HuH-7.5 (cell line): Measurements from ENCODE around the gene GLRX.

ENCODE experiments used
- DNase-seq: peaks from one replicate; pipeline ENCODE4 v3.0.0; 2011; ENCODE audit warnings: low spot score

GLRX gene

GRCh38 chr5:95808686-95809413, 13.7 kb downstream of the GLRX start:
- DNase-seq, result no peak

GRCh38 chr5:95808013-95808685, 14.4 kb downstream of the GLRX start:
- no peak for DNase-seq

DNA sequence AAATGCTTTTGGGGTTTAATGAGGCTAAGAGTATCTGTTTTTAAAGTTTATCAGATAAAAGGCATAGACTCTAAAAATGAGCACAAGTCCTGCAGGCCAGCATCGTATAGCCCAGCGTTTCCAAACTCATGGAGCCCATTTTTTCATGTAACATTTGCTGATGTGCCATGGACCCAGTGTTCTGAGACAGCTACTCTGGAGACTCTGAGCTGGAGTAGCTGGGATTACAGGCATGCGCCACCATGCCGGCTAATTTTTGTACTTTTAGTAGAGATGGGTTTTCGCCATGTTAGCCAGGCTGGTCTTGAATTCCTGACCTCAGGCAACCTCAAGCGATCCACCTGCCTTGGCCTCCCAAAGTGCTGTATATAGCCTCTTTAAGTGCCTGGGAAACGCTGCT, 15.8 kb downstream of the GLRX start:
- DNase-seq, result no peak

DNA sequence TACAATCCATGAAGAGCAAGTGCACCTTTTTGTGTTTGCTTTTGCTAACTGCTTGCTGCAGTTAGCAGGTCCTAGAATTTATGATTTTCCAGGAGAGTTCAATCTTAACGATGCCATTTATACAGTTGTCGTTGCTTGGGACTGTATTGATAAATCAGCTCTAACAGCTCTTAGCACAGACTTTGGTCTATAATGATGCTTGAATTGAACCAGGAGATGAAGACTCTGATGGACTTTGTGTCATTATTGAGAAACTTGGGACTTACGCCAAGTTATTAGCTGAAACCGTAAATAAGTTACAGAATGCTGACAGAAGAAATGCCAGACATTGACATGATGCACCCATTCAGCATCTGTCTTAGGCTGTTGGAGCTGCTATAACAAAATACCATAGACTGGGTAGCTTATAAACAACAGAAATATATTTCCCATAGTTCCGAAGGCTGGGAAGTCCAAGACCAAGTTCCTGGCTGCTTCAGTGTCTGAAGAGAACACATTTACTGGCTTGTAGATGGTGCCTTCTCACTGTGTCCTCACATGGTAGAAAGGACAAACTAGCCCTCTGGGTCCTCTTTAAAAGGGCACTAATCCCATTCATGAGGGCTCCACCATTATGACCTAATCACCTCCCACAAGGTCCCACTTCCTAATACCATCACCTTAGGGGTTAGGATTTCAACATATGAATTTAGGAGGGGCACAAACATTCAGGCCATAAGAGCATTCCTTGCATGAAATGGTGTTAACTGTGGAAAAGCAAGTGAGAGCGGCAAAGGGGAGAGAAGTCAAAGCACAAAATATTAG, 17.6 kb downstream of the GLRX start:
- no peak for DNase-seq

DNA sequence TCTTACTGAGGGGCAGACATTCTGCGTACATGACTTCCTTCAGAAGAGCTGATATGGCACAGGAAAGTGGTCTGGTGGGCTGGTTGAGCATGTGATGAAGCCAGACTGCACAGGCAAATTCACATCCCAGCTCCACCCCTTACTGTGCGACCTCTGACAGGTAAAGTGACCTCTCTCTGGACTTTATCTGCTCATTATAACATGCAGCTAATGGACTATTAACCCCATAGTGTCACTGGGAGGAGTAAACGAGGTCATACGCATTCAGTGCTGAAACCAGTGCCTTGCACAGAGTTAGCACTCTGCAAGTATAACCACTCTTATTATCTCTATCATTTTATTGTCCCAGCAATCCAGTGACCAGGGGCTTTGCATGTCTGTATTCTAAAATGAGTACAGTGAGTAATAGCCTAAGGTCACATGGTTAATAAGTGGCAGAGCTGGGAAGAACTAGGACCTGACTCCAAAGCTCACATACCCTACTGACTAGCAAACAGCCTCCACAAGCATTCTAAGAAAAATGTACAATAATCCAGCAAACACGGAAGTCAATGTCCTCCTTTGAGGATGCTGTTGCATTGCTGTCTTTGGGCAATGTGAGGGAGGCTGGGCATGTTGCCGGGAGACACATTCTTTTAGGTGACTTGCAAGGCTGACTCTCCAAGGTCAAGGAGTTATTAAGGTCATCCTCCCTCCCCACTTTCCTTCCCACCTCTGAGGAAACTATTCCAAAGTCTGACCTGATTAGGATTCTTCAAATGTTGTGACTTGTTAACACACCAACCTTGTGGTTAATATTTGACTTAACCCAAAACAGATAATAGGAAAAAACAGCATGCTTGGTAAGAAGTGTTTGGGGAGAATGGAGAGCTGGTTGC, 19.0 kb downstream of the GLRX start:
- no peak for DNase-seq

DNA sequence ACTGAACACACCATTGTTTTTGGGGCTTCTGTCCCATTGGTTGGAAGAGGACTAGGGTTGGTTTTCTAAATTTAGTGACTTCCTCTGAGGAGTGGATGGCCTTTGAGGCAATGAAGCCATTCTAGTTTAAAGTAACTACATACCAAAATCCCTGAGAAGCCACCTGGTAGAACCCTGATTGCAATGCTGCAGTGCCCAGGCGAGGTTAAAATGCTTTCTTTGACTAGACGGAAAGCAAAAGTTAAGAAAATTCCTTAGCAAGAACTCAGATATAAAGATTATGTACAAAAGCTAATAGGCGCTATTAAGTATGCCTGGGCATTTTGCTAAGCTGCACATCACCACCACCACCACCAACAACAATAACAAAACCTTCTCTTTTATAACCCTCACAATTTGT, 20.6 kb downstream of the GLRX start:
- DNase-seq, result no peak

DNA sequence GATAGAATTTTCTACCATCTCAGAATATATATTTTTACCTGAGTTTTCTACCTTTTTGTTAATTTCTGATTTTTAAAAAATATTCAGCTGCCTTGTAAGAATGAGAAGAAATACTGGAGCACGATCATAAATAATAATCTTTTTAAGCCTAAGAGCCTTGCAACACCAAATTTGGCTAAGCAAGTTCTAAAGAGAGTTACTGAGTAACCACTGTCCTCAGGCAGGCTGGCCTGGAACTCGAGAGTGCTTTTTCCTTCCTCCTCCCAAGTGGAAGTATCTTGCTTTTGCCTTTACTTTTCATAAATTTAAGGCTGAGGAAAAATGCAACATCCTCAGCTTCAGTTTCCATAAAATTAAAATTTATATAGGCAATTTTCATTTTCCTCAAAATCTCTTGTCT, 21.0 kb downstream of the GLRX start:
- DNase-seq, result no peak

DNA sequence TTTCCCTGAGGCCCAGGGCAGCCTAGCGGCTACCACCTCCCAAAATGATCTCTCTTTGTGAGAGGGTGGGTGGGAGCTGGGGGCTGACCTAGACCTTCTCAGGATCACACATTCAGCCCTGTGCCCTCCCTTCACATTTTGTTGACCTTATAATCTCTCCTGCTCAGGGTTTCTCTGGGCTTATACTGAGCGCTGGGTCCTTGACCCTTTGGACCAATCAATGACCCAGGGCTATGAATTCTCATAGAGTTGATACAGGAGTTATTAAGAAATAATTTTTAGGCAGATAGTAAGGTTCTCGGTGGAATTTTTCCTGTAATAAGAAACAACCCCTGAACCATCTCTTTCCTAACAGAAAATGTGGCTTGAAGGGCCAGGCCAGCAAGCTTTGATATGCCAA, 22.0 kb downstream of the GLRX start:
- DNase-seq, result no peak

DNA sequence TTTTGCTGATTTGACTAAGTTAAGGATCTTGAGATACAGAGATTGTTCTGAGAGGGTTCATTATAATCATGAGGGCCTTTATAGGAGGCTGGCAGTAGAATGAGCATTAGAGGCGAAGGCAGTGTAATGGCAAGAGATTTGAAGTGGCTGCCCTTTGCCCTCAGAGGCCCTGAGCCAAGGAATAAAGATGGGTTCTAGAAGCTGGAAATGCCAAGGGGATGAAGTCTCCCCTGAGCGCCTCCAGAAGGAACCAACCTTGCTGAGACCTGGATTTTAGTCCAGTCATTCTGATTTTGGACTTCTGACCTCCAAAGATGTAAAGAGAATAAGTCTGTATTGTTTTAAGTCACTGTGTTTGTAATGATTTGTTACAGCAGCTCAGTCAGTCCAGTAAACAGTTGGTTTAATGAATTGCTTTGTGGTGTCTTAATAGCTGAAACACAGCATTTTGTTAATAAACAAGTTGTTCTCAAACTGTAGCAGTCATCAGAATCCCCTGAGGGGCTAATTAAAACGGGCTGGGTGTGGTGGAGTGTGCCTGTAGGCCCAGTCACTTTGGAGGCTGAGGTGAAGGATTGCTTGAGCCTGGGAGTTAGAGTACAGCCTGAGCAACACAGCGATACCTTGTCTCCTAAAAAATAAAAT, 23.2 kb downstream of the GLRX start:
- no peak for DNase-seq

GRCh38 chr5:95798545-95798944, 24.0 kb downstream of the GLRX start:
- no peak for DNase-seq

GRCh38 chr5:95798048-95798447, 24.5 kb downstream of the GLRX start:
- DNase-seq, result no peak

GRCh38 chr5:95797301-95797700, 25.2 kb downstream of the GLRX start:
- no peak for DNase-seq

- no peak for DNase-seq
Measured at GRCh38 chr5:95794070-95794516, 28.4 kb downstream of the GLRX start.

DNA sequence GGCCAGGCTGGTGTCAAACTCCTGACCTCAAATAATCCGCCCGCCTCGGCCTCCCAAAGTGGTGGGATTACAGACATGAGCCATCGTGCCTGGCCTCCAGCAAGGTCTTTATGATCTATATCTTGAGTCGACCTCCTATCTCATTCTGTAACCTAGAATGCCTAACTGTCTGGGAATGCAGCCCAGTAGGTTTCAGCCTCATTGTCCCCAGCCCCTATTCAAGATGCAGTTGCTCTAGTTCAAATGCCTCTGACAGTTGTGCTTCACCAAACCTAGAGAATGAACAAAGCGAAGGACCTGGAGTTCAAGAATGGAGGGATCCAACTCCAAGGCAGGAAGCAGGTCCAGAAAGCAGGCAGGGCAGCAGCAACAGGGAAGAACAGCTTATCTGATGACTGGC, 30.8 kb downstream of the GLRX start:
- DNase-seq, result no peak

GRCh38 chr5:95788493-95788892, 34.0 kb downstream of the GLRX start:
- no peak for DNase-seq

- DNase-seq, result no peak
Measured at GRCh38 chr5:95786821-95787418, 35.6 kb downstream of the GLRX start.

DNA sequence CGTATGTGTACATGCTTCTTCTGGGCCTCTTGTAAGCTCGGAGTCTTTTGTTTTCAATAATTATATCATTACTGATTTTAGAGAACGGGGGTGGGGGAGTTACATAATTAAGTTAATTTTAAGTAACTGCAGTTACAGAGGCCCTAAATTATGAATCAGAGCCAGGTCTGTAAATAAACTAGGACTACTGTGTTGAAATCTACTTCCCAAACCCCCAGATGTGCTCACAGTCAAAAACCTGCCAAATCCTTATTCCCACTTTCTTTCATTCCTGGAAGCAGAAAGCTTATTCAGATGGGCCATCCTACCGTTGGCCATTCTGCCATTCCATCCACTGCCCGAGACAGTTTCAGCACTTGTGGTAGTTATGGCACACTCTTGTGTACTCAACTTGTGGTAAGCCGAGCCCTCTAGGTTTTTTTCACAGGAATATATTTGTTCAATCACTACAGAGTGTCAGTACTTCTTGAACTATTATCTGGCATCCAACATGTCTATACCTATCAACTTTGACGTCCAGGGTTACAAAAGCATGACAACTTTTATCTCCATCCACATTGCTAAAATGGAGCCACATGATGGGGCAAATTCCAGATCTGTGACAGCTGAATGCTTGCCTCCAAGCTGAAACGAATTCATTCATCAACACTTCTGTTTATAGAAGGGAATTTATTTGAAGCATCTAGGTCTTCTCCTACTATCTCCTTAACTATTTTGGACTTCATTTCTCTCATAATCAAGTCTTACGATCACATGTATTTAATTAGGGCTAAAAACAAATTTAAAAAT, 37.8 kb downstream of the GLRX start:
- no peak for DNase-seq

GRCh38 chr5:95783661-95784060, 38.9 kb downstream of the GLRX start:
- no peak for DNase-seq

DNA sequence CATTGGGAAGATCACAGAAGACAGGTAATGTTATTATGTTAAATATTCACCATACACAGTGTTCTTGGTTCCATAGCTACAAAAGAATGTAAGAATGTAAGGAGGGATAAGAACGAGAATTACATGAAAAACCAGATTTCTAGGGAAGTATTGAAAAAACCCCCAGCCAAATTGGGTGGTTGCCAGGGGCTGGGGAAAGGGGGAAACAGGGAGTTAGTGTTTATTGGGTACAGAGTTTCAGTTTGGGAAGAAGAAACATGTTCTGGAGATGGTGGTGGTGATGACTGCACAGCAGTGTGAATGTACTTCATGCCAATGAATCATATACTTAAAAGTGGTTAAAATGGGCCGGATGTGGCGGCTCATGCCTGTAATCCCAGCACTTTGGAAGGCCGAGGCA, 40.3 kb downstream of the GLRX start:
- DNase-seq, result no peak

DNA sequence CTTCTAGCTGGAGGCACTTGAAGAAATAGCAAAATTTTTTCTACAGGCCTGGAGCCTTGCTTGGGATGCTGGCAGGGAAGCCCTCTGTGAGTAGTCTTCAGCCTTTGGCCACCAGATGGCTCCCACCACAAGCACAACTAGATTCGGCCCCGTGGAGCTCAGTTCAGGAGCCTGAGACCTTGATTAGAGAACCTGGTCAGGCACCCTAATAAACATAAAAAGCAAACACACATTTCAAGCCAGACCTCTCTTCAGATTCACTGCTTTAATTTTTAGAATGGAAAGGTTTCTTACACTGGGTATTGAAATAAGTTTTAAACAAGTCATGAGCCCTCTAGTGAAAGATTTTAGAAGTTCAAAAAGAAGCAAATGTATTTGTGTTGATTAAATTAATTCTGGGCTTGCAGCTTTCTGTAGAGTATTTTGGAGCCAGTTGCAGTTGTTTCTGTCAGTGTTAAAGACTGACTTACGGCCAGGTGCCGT, 41.4 kb downstream of the GLRX start:
- DNase-seq, result peak; percentile 39
